ENCODE results near the gene PEX11G. TPM values are rescaled to one million over a fixed set of nuclear protein-coding genes. Genes with fewer than 3 reads are reported as not detected.

PEX11G gene
- total RNA-seq, 4 donors from 2014 or later = 1.0 to 3.1 (median 1.9) TPM

DNA sequence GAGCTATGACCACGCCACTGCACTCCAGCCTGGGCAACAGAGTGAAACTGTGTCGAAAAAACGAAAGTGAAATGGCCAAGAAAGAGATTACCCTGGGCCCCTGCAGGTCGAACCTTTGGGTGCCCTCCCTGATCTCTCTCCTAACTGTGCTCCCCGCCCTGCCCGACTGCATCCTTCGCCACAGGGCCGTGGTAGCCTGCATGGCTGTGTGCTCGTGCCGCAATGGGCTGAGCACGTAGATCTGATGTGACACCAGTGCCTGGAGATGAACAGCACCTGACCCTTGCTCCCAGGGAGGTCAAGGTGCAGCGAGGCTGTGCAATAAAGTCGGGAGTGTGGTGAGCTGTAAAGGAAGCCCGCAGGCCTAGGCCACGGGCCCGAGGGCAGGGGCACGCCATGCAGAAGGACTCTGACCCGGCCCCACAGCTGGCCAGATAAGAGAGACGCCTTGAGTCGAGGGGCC is 60.2 kb downstream of the PEX11G start:
- H3K36me3 ChIP-seq = peaks cover 0 to 16% of the 10 kb centered on the region in 2 donors
- no peak for ATAC-seq
- H3K27me3 ChIP-seq = no peaks in the 10 kb centered on the region
- WGBS, 2 donors (ENCODE audit: low coverage in 1 of 2) = 89% methylated on average over 12 of the region's 20 CpGs; no CpG with 5 or more reads in 1 of the 2 donors
- no peak overlapping the region for H3K4me3 ChIP-seq
- no peaks in the 10 kb centered on the region for H3K9me3 ChIP-seq
- TF ChIP-seq, protein P1, sequence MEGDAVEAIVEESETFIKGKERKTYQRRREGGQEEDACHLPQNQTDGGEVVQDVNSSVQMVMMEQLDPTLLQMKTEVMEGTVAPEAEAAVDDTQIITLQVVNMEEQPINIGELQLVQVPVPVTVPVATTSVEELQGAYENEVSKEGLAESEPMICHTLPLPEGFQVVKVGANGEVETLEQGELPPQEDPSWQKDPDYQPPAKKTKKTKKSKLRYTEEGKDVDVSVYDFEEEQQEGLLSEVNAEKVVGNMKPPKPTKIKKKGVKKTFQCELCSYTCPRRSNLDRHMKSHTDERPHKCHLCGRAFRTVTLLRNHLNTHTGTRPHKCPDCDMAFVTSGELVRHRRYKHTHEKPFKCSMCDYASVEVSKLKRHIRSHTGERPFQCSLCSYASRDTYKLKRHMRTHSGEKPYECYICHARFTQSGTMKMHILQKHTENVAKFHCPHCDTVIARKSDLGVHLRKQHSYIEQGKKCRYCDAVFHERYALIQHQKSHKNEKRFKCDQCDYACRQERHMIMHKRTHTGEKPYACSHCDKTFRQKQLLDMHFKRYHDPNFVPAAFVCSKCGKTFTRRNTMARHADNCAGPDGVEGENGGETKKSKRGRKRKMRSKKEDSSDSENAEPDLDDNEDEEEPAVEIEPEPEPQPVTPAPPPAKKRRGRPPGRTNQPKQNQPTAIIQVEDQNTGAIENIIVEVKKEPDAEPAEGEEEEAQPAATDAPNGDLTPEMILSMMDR (IDR thresholded peaks at IDR 0.05) = no peak
- no peaks in the 10 kb centered on the region for H3K4me1 ChIP-seq
- no peak overlapping the region for H3K27ac ChIP-seq

DNA sequence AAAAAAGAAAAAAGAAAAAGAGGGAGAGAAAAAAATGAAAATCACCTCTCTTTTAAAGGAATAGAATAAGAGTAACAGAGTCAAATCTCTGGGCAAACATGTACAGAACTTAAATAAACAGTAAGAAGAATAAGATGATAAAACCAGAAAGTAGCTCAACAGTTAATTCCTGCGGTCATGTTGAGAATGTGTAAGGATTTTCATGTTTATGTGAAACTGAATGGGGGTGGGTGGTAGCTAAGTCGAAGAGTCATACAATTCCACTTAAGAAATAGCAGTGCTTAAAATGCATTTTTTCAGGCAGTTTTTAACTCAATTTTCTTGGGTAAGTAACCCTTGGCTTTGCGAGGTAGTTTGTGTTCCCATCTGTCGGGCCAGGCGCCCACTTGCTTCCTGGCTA is 60.9 kb downstream of the PEX11G start:
- H3K4me1 ChIP-seq = no peaks in the 10 kb centered on the region
- H3K9me3 ChIP-seq = no peaks in the 10 kb centered on the region
- no peak overlapping the region for H3K4me3 ChIP-seq
- H3K27ac ChIP-seq = no peak overlapping the region
- 23 to 67% methylated on average over 2 to 5 of the region's 5 CpGs for WGBS, 2 donors (ENCODE audit: low coverage in 1 of 2)
- ATAC-seq = no peak
- peaks cover 0 to 20% of the 10 kb centered on the region in 2 donors for H3K36me3 ChIP-seq
- TF ChIP-seq, protein P1 (IDR thresholded peaks at IDR 0.05) = no peak
- no peak for TF ChIP-seq EP300 (IDR thresholded peaks at IDR 0.05)
- no peak for TF ChIP-seq POLR2AphosphoS5 (IDR thresholded peaks at IDR 0.05)
- TF ChIP-seq POLR2A (IDR thresholded peaks at IDR 0.05) = no peak
- H3K27me3 ChIP-seq = no peaks in the 10 kb centered on the region

DNA sequence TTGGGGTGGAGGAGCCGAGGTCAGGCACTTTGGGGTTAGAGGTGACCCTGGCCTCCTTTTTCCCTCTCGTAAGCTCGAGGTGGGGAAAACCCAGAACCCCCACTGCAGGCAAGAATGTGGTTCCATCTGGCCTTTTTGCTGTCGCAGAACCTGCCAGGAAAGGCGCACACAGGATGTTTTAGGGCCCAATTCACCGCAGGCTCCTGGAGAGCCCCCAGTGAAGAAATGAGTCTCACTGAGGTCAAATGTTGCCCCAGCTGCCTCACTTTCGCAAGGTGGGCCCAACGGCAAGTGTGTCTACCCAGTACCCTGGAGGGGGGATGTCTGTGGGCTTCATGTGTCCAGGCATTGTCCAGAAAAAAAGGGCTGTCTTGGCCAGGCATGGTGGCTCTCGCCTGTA is 61.8 kb downstream of the PEX11G start:
- TF ChIP-seq POLR2AphosphoS5 (IDR thresholded peaks at IDR 0.05) (no peak), EP300 (IDR thresholded peaks at IDR 0.05) (no peak), POLR2A (IDR thresholded peaks at IDR 0.05) (no peak)
- TF ChIP-seq, protein P1 (IDR thresholded peaks at IDR 0.05) = no peak
- 76 to 100% methylated on average over 3 to 5 of the region's 9 CpGs for whole genome bisulfite sequencing, 2 donors (ENCODE audit: low coverage in 1 of 2)
- peaks cover 0 to 23% of the 10 kb centered on the region in 2 donors for H3K36me3 ChIP-seq
- H3K4me3 ChIP-seq = no peak overlapping the region
- H3K27ac ChIP-seq = no peak overlapping the region
- no peaks in the 10 kb centered on the region for H3K4me1 ChIP-seq
- H3K27me3 ChIP-seq = no peaks in the 10 kb centered on the region
- no peak for ATAC-seq
- no peaks in the 10 kb centered on the region for H3K9me3 ChIP-seq

Other genes with a start within 250 kb of the PEX11G start
- gene INSR, start 194.6 kb downstream of the PEX11G start, total RNA-seq = 10 to 100 TPM; 67.6 to 95.6 (median 81.2) TPM
- 10 to 100 TPM; 21.3 to 45.2 (median 30.4) TPM for gene ARHGEF18, start 140.1 kb downstream of the PEX11G start, total RNA-seq
- 100 to 1,000 TPM in 2 of 4 donors, 10 to 100 TPM in 2; 63.9 to 153 (median 98.7) TPM for gene ZNF358, start 27.1 kb upstream of the PEX11G start, total RNA-seq
- 10 to 100 TPM in 3 of 4 donors, 1 to 10 TPM in 1; 7.4 to 18.4 (median 17.5) TPM for gene MCOLN1, start 33.6 kb upstream of the PEX11G start, total RNA-seq
- 100 to 1,000 TPM in 1 of 4 donors, 10 to 100 TPM in 3; 54.9 to 111 (median 75.2) TPM for gene PNPLA6, start 46.7 kb upstream of the PEX11G start, total RNA-seq
- 1 to 10 TPM in 1 of 4 donors, under 1 TPM in 1, not detected in 2; 0.46 to 2.1 TPM for gene CAMSAP3, start 106.8 kb upstream of the PEX11G start, total RNA-seq
- gene XAB2, start 140.5 kb upstream of the PEX11G start, total RNA-seq = 10 to 100 TPM; 36.7 to 50.6 (median 42.5) TPM
- 10 to 100 TPM; 12.0 to 26.8 (median 17.8) TPM for gene PET100, start 140.8 kb upstream of the PEX11G start, total RNA-seq
- gene PCP2, start 144.7 kb upstream of the PEX11G start, total RNA-seq = not detected
- 10 to 100 TPM in 3 of 4 donors, 1 to 10 TPM in 1; 4.4 to 16.9 (median 14.1) TPM for gene STXBP2, start 148.1 kb upstream of the PEX11G start, total RNA-seq
- not detected for gene RETN, start 180.0 kb upstream of the PEX11G start, total RNA-seq
- 1 to 10 TPM in 1 of 4 donors, under 1 TPM in 2, not detected in 1; 0.67 to 1.2 (median 0.96) TPM for gene MCEMP1, start 188.1 kb upstream of the PEX11G start, total RNA-seq
- gene TRAPPC5, start 191.8 kb upstream of the PEX11G start, total RNA-seq = 10 to 100 TPM; 56.0 to 69.0 (median 64.0) TPM
- 1 to 10 TPM in 1 of 4 donors, not detected in 3; 1.2 TPM for gene FCER2, start 213.1 kb upstream of the PEX11G start, total RNA-seq
- gene CLEC4G, start 243.1 kb upstream of the PEX11G start, total RNA-seq = 1 to 10 TPM in 3 of 4 donors, not detected in 1; 1.1 to 6.8 (median 5.5) TPM

Data from gastroesophageal sphincter (tissue), 4 donors.